ENCODE measurements around the gene NME1. TPM values are rescaled to one million over a fixed set of nuclear protein-coding genes. Genes with fewer than 3 reads are reported as not detected.

Gene NME1
- total RNA-seq, 3 donors from 2014 or later: 28.3 to 76.0 (median 28.4) TPM

- intact Hi-C loops (cut with DNase I; ENCODE audit: low total_unique reads): no loop called here
- TF ChIP-seq POLR2AphosphoS5 (IDR thresholded peaks at IDR 0.05) (no peak), CTCF (IDR thresholded peaks at IDR 0.05) (no peak)
- H3K27ac ChIP-seq: peak overlapping the region; percentile 94 to 96
- H3K27me3 ChIP-seq: no peaks in the 10 kb centered on the region
- peaks cover 3 to 5% of the 10 kb centered on the region in 2 donors for H3K4me1 ChIP-seq
- H3K4me3 ChIP-seq: peak overlapping the region; percentile 85 to 94 (median 88)
- H3K9me3 ChIP-seq: no peaks in the 10 kb centered on the region
- no peaks in the 10 kb centered on the region for H3K36me3 ChIP-seq
- DNase-seq (ENCODE audit: low spot score in 2 of 2): no peak
Observed at GRCh38 chr17:51164911-51165679, 11.7 kb downstream of the NME1 start.

- Histone ChIP-seq H3K4me1 (peaks cover 3 to 5% of the 10 kb centered on the region in 2 donors), H3K27me3 (no peaks in the 10 kb centered on the region), H3K36me3 (no peaks in the 10 kb centered on the region), H3K9me3 (no peaks in the 10 kb centered on the region), H3K27ac (peak overlapping the region; percentile 94 to 96), H3K4me3 (peak overlapping the region; percentile 85 to 94 (median 88))
- intact Hi-C loops (cut with DNase I; ENCODE audit: low total_unique reads): no loop called here
- TF ChIP-seq POLR2AphosphoS5 (IDR thresholded peaks at IDR 0.05) (no peak), POLR2A (IDR thresholded peaks at IDR 0.05) (peak; percentile 47)
- no peak for DNase-seq (ENCODE audit: low spot score in 2 of 2)
Observed at GRCh38 chr17:51165680-51166197, 12.4 kb downstream of the NME1 start.

GRCh38 chr17:51166198-51166986 is 13.0 kb downstream of the NME1 start, which contains the start of gene NME2:
Gene NME2 (plus strand): TSS chr17:51166411. CDS start chr17:51166831, 420 bp downstream.
- intact Hi-C loops (cut with DNase I; ENCODE audit: low total_unique reads): no loop called here
- peaks cover 3 to 5% of the 10 kb centered on the region in 2 donors for H3K4me1 ChIP-seq
- no peak for TF ChIP-seq CTCF (IDR thresholded peaks at IDR 0.05)
- TF ChIP-seq POLR2A (IDR thresholded peaks at IDR 0.05): no peak
- TF ChIP-seq POLR2AphosphoS5 (IDR thresholded peaks at IDR 0.05): peak in 2 of 3 donors; percentile 61 to 74
- peak within 1 kb of the TSS; percentile 85 to 94 (median 88) for H3K4me3 ChIP-seq
- peak within 1 kb of the TSS; percentile 94 to 96 for H3K27ac ChIP-seq
- no peaks in the 10 kb centered on the region for H3K9me3 ChIP-seq
- DNase-seq (ENCODE audit: low spot score in 2 of 2): peak; percentile 84 to 86
- H3K27me3 ChIP-seq: no peaks in the 10 kb centered on the region
- H3K36me3 ChIP-seq: peaks cover 4% of the 10 kb centered on the region

GRCh38 chr17:51166987-51167931 is 13.9 kb downstream of the NME1 start:
- Histone ChIP-seq H3K27me3 (no peaks in the 10 kb centered on the region), H3K4me3 (peak overlapping the region; percentile 85 to 94 (median 88)), H3K36me3 (peaks cover 4% of the 10 kb centered on the region), H3K27ac (peak overlapping the region; percentile 94 to 96), H3K4me1 (peaks cover 3 to 5% of the 10 kb centered on the region in 2 donors), H3K9me3 (no peaks in the 10 kb centered on the region)
- TF ChIP-seq CTCF (IDR thresholded peaks at IDR 0.05) (peak in 2 of 3 donors; percentile 28 to 34), POLR2AphosphoS5 (IDR thresholded peaks at IDR 0.05) (peak in 1 of 3 donors; percentile 19), POLR2A (IDR thresholded peaks at IDR 0.05) (no peak)
- intact Hi-C loops (cut with DNase I; ENCODE audit: low total_unique reads): no loop called here
- DNase-seq (ENCODE audit: low spot score in 2 of 2): no peak

- H3K27ac ChIP-seq: no peak overlapping the region
- no peak for DNase-seq (ENCODE audit: low spot score in 2 of 2)
- H3K4me3 ChIP-seq: no peak overlapping the region
- peaks cover 3 to 5% of the 10 kb centered on the region in 2 donors for H3K4me1 ChIP-seq
- H3K36me3 ChIP-seq: peaks cover 4% of the 10 kb centered on the region
- intact Hi-C loops (cut with DNase I; ENCODE audit: low total_unique reads): no loop called here
- no peaks in the 10 kb centered on the region for H3K9me3 ChIP-seq
- H3K27me3 ChIP-seq: no peaks in the 10 kb centered on the region
- TF ChIP-seq POLR2AphosphoS5 (IDR thresholded peaks at IDR 0.05): no peak
- TF ChIP-seq CTCF (IDR thresholded peaks at IDR 0.05): no peak
- TF ChIP-seq POLR2A (IDR thresholded peaks at IDR 0.05): no peak
Observed at GRCh38 chr17:51169340-51169739, 16.0 kb downstream of the NME1 start.
